Panc1 (cell line): Measurements from ENCODE around the gene SUV39H1. TPM values are rescaled to one million over a fixed set of nuclear protein-coding genes. Genes with fewer than 3 reads are reported as not detected.

Experiments used
- ATAC-seq: fragments of 200-7000 bp; cut with Tn5 transposase; 2 replicates; pipeline ENCODE4 v1.9.1; 2020; ENCODE audit warnings: mild to moderate bottlenecking, moderate library complexity
- BruUV-seq: library from RNA; stranded (reverse); fragments of 400-500 nt; replicated peaks from 2 replicates; lab custom pipeline; 2021; lab: Mats Ljungman, UMichigan
- CTCF ChIA-PET: fragments of 300-600 bp; sonication (Branson Sonifier 250); formaldehyde crosslinking; loops from one replicate; lab custom pipeline; 2022; ENCODE audit warnings: antibody characterized with exemption; lab: Charles Lee
- POLR2A ChIA-PET: fragments of 300-600 bp; sonication (Branson Sonifier 250); formaldehyde crosslinking; loops from one replicate; lab custom pipeline; 2022; ENCODE audit warnings: antibody characterized with exemption; lab: Charles Lee
- DNase-seq: peaks from one replicate; pipeline ENCODE4 v3.0.0-alpha.2; 2010; ENCODE audit warnings: low read depth, low spot score
- H3K27ac ChIP-seq: 2 replicates; pipeline ENCODE4 v1.5.1; 2011; ENCODE audit warnings: mild to moderate bottlenecking, low read length, inconsistent platforms
- H3K27me3 ChIP-seq: fragments of 200-500 bp; sonication (Bioruptor generic); 2 replicates; pipeline ENCODE4 v1.6.0; 2014; ENCODE audit warnings: low read length, inconsistent platforms; ENCODE audit not compliant: control insufficient read depth, insufficient read depth
- H3K36me3 ChIP-seq: fragments of 200-500 bp; sonication (Bioruptor generic); 2 replicates; pipeline ENCODE4 v1.5.1; 2014; ENCODE audit warnings: inconsistent platforms, mild to moderate bottlenecking, low read length, moderate library complexity; ENCODE audit not compliant: control insufficient read depth, insufficient read depth
- H3K4me1 ChIP-seq: 2 replicates; pipeline ENCODE4 v1.5.1; 2011; ENCODE audit warnings: inconsistent platforms, mild to moderate bottlenecking, low read length, moderate library complexity; ENCODE audit not compliant: control insufficient read depth, insufficient read depth
- H3K4me3 ChIP-seq, 2 experiments: 2 replicates each; pipeline ENCODE4 v1.5.1; 2011 to 2012; ENCODE audit warnings: low read depth in 2 of 2, low read length in 2 of 2, mild to moderate bottlenecking in 2 of 2, inconsistent platforms in 1 of 2, moderate library complexity in 1 of 2
- H3K9me3 ChIP-seq: fragments of 200-500 bp; sonication (Bioruptor generic); 2 replicates; pipeline ENCODE4 v1.5.1; 2014; ENCODE audit warnings: low read depth, mild to moderate bottlenecking, inconsistent platforms, low read length, moderate library complexity; ENCODE audit not compliant: control insufficient read depth, insufficient read depth
- POLR2AphosphoS5 ChIP-seq: IDR thresholded peaks from 2 replicates; pipeline ENCODE4 v1.6.1; 2012; ENCODE audit warnings: mild to moderate bottlenecking, low read depth, low read length, moderate library complexity
- SIN3A ChIP-seq: IDR thresholded peaks from 2 replicates; pipeline ENCODE4 v1.6.1; 2012; ENCODE audit warnings: low read depth, mild to moderate bottlenecking, low read length, moderate library complexity, borderline replicate concordance; ENCODE audit not compliant: insufficient read depth
- TCF7L2 ChIP-seq: IDR thresholded peaks from 2 replicates; pipeline ENCODE4 v1.6.1; 2011; ENCODE audit warnings: mild to moderate bottlenecking, low read depth, low read length, inconsistent platforms
- in situ Hi-C: cut with HindIII; loops from 2 replicates; pipeline ENCODE4 v1.10.0; 2016; ENCODE audit warnings: low sequenced_read_pairs, low pct_unique_long_range_greater_than_20kb
- intact Hi-C: fragments of 100-400 bp; cut with micrococcal nuclease; formaldehyde crosslinking; loops from one replicate; pipeline ENCODE4 v1.10.0; 2022; ENCODE audit not compliant: unreplicated experiment
- total RNA-seq: library from RNA; stranded (reverse); gene quantifications from one replicate; pipeline ENCODE4 v1.2.1, GENCODE V29; 2021; ENCODE audit not compliant: unreplicated experiment
- TF ChIP-seq, protein P1 (sequence below), 2 experiments: IDR thresholded peaks; 2 replicates each; pipeline ENCODE4 v1.6.1; 2011 to 2012; ENCODE audit warnings: low read depth in 2 of 2, control low read depth in 1 of 2, low read length in 1 of 2, mild to moderate bottlenecking in 1 of 2, moderate library complexity in 1 of 2; ENCODE audit not compliant: insufficient read depth in 1 of 2
- TF ChIP-seq, protein P2 (sequence below): fragments of 450-650 bp; IDR thresholded peaks from 2 replicates; pipeline ENCODE4 v1.5.1; 2017; ENCODE audit warnings: mild to moderate bottlenecking

SUV39H1 gene
- total RNA-seq, 1 experiment from 2014 or later, result 25.6 TPM

DNA sequence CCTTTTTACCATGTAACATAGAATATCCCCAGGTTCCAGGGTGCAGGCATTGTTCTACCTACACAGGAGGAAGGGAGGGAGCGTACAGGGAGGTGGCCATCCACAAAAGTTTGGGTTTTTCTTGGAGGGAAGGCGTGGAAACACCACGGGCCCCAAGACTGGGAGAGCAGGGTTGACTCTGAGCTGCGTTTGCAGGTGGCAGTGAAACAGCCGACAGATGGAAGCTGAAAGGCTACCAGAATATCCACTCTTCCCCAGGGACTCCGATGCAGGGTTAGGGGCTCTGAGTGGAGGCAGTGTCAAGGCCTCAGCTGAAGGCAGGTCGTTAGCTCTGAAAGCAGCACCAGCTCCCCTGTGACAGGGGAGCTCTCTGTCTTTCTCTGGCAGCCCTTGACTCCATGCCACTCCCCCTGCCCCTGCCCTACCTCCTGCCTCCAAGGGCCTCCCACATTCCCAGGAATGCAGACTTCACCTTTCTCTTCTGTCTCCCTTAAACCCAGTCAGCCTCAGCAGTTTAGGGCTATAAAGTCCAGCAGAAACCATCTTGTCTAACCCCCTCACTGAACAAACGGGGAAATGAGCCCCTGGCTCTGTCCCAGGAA is 51.0 kb downstream of the SUV39H1 start:
- POLR2A ChIA-PET, result no interaction called here
- Histone ChIP-seq H3K27me3 (no peaks in the 10 kb centered on the region), H3K27ac (no peak overlapping the region), H3K4me3 (no peak overlapping the region), H3K36me3 (no peaks in the 10 kb centered on the region), H3K4me1 (no peaks in the 10 kb centered on the region), H3K9me3 (no peaks in the 10 kb centered on the region)
- ATAC-seq (no peak), DNase-seq (no peak)
- CTCF ChIA-PET, result no interaction called here
- TF ChIP-seq, protein P1, sequence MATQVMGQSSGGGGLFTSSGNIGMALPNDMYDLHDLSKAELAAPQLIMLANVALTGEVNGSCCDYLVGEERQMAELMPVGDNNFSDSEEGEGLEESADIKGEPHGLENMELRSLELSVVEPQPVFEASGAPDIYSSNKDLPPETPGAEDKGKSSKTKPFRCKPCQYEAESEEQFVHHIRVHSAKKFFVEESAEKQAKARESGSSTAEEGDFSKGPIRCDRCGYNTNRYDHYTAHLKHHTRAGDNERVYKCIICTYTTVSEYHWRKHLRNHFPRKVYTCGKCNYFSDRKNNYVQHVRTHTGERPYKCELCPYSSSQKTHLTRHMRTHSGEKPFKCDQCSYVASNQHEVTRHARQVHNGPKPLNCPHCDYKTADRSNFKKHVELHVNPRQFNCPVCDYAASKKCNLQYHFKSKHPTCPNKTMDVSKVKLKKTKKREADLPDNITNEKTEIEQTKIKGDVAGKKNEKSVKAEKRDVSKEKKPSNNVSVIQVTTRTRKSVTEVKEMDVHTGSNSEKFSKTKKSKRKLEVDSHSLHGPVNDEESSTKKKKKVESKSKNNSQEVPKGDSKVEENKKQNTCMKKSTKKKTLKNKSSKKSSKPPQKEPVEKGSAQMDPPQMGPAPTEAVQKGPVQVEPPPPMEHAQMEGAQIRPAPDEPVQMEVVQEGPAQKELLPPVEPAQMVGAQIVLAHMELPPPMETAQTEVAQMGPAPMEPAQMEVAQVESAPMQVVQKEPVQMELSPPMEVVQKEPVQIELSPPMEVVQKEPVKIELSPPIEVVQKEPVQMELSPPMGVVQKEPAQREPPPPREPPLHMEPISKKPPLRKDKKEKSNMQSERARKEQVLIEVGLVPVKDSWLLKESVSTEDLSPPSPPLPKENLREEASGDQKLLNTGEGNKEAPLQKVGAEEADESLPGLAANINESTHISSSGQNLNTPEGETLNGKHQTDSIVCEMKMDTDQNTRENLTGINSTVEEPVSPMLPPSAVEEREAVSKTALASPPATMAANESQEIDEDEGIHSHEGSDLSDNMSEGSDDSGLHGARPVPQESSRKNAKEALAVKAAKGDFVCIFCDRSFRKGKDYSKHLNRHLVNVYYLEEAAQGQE (IDR thresholded peaks at IDR 0.05; ENCODE audit: insufficient read depth in 1 of 2, low read depth in 2 of 2, low read length in 1 of 2), result no peak
- no peak for TF ChIP-seq POLR2AphosphoS5
- TF ChIP-seq, protein P2, sequence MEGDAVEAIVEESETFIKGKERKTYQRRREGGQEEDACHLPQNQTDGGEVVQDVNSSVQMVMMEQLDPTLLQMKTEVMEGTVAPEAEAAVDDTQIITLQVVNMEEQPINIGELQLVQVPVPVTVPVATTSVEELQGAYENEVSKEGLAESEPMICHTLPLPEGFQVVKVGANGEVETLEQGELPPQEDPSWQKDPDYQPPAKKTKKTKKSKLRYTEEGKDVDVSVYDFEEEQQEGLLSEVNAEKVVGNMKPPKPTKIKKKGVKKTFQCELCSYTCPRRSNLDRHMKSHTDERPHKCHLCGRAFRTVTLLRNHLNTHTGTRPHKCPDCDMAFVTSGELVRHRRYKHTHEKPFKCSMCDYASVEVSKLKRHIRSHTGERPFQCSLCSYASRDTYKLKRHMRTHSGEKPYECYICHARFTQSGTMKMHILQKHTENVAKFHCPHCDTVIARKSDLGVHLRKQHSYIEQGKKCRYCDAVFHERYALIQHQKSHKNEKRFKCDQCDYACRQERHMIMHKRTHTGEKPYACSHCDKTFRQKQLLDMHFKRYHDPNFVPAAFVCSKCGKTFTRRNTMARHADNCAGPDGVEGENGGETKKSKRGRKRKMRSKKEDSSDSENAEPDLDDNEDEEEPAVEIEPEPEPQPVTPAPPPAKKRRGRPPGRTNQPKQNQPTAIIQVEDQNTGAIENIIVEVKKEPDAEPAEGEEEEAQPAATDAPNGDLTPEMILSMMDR, result no peak
- no peak for TF ChIP-seq SIN3A
- TF ChIP-seq TCF7L2, result no peak
- no TSS peak for BruUV-seq
- intact Hi-C loops, result no loop called here
- in situ Hi-C loops, result no loop called here

DNA sequence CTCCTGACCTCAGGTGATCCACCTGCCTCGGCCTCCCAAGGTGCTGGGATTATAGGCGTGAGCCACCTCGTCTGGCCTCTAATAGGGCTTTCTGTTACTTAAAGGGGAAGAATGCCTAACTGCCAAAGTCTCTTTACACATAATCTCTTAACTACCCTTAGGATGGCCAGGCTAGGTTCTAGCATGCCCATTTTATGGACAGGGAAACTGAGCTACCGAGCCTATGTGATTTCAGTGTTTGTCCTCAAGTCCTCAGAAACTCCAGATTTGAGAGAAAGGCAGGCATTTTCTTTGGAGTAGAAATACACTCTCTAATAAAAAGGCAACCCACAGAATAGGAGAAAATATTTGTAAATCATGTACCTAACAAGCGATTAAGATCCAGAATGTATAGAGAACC is 52.6 kb downstream of the SUV39H1 start:
- CTCF ChIA-PET, result no interaction called here
- in situ Hi-C loops, result no loop called here
- no peak for DNase-seq

More for the DNA sequence above, 52.6 kb downstream of the SUV39H1 start:
- no peaks in the 10 kb centered on the region for H3K27me3 ChIP-seq
- intact Hi-C loops, result no loop called here
- no peak overlapping the region for H3K27ac ChIP-seq
- ATAC-seq, result no peak
- H3K4me1 ChIP-seq, result no peaks in the 10 kb centered on the region
- BruUV-seq, result no TSS peak
- TF ChIP-seq SIN3A (no peak), TCF7L2 (no peak), POLR2AphosphoS5 (no peak)
- TF ChIP-seq, protein P2, result no peak
- TF ChIP-seq, protein P1 (IDR thresholded peaks at IDR 0.05; ENCODE audit: insufficient read depth in 1 of 2, low read depth in 2 of 2, low read length in 1 of 2), result no peak
- POLR2A ChIA-PET, result no interaction called here
- no peak overlapping the region for H3K4me3 ChIP-seq
- no peaks in the 10 kb centered on the region for H3K9me3 ChIP-seq
- no peaks in the 10 kb centered on the region for H3K36me3 ChIP-seq
